ENCODE results near the gene SEMA5B.

Gene SEMA5B

DNA sequence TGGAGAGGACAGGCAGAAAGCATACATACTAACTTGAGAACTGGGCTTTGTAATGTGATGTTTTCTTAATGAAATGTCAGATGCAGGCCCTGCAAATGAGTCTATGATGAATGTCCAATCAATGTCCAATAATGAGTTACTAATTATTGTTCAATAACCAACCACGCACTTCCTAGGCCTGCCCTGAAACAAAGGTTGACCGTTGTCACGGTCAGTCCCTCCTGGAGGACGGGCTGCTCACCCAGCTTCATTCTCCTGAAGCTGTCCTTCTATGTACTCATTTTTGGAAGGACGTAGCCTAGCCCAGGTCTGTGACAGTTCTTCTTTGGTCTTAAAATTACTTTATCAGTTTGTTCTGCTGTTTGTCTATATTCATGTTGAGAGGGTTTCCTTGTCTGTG is 30.9 kb upstream of the SEMA5B start:
- DNase-seq (ENCODE audit: low spot score), result no peak

DNA sequence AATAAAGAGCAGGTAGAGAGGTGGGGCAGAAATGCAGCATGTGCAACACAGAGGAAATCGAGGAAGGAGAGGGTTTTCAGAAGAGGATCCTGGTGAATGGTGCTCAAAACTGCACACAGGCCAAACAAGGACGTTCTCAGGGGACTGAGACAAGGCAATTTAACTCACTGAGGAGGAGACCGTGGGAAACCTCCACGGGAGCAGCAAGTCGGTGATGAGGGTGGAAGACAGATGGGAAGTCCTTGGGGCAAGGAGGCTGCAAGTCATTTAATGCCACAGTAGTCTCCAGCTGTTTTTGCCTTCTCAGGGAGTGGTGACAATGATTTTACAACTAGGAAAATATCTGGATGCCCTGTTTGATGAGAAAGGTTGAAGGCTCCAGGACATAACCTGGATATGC is 27.8 kb upstream of the SEMA5B start:
- DNase-seq (ENCODE audit: low spot score), result no peak

DNA sequence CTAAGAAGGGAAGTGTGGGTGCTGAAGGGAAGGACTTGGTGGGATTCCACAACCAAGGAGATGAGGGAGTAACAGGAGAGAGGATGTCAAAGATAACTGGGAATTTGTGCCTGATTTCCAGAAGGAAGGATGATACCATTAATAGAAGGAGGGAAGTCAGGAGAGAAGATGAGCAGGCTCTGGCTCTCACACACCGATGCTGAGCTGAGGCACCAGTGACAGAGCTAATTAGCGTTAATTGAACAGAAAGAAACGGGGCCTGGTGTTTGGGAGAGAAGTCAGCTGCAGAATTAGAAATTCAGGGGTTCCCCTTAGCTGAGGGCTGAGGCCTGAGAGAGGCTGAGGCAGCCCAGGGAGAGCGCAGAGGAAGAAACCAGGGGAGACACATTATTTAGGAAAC is 27.4 kb upstream of the SEMA5B start:
- DNase-seq (ENCODE audit: low spot score), result no peak

DNA sequence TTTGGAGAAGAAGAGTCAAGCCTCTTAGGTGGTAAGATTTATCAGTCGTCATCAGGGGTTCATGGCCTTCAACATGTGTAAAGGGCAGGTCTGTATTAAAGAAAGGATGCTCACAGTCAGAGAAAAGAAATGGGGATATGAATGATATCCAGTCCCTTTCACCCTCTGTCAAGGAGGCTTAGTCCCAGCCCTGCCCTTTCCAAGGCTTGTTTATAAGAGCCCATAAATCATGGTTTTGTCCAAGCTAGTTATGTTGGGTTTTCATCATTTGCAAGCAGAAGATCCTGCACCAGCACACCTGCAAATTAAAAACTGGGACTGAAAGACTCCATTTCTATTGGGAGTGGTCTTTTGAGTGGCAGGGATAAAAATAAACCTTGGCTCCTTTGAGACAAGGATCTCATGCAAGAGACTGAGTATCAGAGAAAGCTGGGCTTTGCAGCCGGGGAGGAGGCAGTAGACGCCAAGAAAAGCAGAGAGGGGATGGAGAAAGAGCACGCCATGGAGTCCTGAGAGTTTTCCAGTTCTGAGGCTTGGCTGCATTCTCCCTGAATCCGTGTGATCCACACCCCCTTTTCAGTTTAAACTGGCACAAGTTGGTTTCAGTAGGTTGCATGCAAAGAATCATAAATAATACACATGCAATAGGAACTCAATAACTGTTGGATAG is 26.7 kb upstream of the SEMA5B start:
- no peak for DNase-seq (ENCODE audit: low spot score)

DNA sequence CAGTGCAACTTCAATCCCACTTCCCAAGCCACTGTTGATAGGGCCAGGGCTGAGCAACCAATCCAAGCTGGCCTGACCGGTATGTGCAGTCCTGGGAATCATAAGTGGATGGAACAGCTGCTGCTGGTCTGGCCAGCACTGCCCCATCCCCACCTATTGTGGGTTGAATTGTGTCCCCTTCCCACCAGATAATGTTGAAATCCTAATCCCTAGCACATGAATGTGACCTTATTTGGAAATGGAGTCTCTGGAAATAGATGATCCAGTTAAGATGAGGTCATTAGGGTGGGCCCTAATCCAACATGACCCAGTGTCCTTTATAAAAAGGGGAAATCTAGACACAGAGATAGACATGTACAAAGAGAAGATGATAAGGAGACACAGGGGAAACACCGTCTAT is 25.5 kb upstream of the SEMA5B start:
- DNase-seq (ENCODE audit: low spot score), result no peak

DNA sequence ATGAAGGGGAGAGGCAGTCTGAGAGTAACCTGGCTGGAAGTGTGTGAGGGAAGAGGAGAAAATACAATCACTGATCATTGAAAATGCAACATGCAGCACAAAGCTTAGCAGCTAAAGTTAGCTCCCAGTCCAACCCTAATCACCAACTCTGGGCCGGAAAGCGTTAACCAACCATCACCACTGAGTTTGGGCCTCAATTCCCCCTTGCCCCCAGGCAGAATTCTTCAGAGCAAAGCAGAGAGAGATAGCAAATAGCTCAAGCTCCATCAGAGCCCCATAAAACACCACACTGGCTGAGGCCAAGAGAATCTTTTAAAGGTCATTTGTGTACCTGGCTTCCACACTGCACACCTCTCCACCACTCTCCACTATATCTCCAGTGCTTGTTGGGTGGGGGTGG is 23.1 kb upstream of the SEMA5B start:
- no peak for DNase-seq (ENCODE audit: low spot score)

DNA sequence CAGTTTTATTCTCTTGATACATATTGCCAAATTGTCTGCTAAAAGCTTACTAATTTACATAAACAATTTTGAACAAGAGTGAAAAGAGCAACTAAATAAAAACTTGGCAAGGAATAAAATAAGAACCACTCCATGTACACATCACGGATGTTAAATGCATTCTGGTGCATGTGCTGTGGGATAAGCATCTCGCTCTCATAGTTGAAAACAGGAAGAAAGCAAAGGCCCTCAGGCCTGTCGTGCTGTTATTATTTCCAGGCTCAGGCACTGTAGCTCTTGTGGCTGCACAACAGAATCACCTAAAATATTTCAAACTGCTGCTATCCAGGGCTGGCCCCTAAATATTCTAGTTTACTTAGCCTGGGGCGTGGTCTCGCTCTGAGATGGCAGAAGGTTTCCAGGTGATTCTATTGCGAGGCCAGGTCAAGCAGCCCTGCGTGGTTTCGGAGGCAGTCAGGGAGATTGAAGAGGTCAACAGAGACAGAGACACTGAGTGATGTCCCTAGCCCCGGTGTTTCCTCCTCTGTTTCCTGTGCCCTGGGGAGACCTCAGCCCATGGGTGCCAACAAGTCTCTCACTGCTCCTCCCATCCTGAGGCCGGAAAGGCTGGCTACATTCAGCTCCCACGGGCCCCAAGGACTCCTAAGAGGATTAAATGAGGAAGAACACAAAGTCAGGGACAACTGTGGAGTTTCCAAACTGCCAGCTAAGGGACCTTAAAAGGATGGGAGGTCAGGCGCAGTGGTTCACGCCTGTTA is 21.1 kb upstream of the SEMA5B start:
- no peak for DNase-seq (ENCODE audit: low spot score)

DNA sequence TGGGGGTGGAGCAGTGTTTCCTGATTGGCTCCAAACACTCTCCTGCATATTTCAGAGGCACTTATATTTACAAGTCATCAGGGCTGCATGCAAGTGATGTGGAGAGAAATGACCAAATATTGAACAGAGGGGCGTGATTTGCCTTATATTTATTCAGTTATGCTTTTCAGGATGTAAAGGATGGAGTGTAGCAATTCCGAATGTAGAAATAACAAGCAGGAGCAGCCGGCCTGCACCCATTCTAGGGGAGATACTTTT is 19.4 kb upstream of the SEMA5B start:
- no peak for DNase-seq (ENCODE audit: low spot score)

DNA sequence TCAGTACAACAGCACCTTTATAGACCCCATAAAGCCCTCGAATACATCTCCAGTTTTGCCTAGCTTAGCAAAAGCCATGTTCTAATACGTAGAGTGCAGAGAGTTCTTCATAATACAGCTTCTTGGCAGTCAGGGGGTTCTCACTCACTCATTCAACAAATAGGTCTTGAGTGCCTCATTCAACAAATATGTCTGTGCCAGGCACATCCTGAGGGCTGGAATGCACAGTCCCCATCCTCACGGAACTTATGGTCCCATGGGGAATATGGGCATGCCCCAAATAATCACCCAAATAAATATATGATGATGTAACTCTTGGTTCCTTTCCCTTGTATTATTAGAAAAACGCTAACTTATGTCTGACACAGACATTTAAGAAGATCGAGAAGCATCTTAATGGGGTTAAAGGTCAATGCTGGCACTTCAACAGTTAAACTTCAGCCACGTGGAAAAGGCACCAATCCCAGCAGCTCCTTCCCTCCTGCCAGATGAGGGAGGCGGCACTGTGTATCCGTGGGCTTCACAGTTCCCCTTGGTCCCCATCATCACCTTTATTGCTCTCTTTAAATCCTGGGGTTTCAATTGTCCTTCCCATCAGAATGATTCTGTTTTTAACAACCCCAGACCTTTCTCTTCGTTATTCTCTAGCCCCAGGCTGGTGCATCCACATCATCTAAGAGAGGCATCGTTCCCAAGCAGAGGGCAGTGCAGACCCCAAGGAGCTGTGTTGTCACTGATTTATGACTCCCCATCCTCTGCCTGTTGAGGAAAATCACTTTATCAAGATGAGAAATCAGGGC is 18.9 kb upstream of the SEMA5B start:
- no peak for DNase-seq (ENCODE audit: low spot score)

DNA sequence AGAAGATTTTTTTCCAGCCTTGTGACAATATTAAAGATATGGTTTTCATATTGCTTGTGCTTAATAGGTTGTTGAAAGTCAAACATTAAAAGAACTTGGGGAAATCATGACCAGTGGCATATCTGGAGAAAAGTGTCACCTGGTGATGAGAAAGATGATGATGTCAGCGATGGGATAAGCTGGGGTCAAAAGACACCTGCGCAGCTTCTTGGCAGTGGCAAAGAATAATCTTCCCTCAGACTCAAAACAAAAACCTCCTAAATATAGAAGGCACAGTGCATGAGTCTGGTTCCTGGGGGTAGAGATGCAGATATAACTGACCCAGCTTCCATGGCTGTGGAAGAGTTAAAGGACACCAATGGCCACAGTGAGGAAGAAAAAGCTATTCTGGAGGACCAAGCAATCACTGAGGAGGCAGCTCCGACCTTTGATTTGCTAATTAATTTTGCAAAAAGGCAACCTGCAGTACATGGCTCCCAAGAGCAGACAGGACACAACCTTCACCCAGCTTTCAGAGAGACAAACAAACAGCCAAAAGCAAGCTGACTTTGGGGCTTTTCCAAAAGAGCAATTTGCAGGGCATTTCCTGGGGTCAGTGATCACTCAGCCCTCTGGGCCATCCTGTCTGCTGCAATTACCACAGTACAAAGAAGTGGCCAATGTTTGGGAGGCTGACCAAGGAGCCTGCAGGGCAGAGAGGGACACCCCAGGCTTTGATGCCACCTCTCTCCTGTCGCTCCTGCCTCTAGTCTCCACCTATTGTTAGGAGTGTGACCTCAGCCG is 17.6 kb upstream of the SEMA5B start:
- no peak for DNase-seq (ENCODE audit: low spot score)

DNA sequence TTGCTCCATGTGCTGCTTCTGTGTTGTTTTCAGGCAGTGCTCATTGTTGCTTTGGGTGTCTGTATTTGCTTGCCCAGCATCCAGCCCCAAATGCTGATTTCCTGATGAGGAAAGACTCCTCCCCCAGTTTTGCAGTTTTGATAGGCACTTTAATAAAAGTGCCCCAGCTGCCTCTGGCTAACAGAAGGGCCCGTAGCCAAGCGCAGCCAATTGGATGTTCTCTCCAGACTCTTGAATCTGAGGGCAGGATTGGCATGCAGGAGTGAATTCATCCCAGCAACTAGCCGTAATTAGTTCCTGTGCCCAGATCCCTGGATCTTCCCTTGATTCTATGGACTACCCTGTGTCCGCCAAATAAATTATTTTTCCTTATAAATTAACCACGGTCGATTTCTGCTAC is 14.8 kb upstream of the SEMA5B start:
- no peak for DNase-seq (ENCODE audit: low spot score)

DNA sequence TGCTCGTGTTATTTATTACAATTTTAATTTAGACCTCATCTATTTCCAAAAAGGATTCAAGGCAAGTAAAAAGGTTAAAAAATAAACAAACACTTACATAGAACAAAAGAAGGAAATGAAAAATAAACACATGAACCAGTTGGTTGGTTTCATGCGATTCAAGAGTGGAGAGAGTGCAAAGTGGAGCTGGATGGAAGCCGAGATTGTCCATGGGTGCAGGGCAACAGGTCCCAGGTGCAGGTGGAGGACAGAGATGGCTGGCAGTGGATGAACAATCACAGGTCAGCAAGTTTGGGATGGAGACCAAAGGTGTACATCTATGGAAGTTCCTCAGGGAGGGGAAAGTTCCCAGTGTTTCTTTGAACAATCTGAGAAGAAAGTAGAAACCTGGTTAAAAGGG is 11.6 kb upstream of the SEMA5B start:
- DNase-seq (ENCODE audit: low spot score), result no peak

DNA sequence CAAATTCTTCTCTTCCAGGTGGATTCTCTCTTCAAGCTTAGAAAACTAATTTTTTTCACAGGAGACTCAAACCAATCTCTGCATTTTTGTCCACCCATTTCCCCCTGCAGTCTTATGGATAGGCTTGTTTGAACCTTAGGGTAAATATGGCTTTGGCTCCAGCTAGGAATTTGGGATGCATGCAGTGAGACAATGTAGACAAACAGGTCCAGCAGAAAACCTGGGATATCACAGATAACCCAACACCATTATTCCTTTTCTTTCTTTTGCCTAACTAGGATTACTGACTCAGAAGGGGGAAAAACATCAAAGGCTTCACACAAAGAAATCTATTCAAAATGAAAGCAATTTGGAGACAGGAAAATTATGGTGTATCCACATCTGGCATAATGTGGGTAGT is 11.2 kb upstream of the SEMA5B start:
- no peak for DNase-seq (ENCODE audit: low spot score)

DNA sequence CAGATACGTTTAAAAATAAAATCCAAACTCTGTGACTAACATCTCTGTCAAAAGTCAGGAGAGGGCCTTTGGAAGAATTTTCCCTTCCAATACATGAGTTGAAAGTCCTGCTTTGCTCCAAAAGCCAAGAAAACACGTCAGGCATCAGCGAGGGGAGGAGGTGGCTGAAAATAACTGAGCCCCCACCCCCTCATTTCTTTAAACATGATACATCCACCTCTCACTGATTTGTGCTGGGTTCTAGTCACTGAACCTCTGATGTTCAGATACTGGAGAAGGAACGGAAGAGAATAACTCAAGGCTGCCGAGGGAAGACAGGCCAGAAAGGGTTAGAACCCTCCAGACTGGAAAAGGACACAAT is 9.4 kb upstream of the SEMA5B start:
- DNase-seq (ENCODE audit: low spot score), result no peak

DNA sequence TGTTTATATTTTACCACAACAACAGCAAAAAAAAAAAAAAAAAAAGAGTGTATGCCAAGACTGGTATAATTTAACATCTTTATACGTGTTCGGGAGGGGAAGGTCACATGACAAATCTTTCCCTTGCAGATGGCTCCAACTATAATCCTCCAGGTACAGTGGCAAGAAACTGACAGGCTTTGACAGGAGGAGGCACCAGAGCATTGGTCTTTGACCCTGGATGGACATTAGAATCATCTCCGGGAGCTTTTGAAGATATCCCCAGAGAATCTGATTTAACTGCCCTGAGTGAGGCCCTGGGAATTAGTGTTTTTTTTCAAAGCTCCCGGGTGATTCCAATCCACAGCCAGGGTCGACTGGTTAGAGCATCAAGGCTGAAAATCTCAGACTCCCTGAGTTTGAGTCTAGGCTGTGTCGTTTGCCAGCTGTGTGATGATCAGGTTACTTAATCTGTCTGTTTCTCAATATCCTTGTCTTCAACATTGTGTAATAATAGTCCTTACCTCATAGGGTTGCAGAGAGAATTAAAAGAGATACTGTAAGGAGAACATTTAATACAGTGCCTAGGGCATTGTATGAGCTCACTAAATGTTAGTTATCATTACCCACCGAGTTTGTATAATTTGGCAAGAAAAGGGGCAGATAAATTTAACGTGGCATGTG is 8.9 kb upstream of the SEMA5B start:
- no peak for DNase-seq (ENCODE audit: low spot score)

DNA sequence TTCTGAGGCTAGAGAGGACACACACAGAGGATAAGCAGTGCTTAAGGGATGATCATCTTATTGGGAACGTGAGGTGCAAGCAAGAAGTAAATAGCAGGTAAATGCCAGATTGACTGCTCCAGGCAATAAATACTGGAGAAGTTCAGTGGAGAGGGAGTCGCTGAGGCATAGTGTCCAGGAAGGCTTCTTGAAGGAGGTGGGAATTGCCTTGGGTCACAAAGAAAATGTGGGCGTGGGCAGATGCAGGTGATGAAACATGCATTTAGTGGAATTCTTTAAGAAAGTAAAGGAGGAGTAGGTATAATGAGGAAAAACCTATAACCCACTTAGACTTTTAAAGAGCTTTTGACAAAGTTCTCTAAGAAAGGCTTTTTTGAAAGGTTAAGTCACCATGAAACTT is 7.4 kb upstream of the SEMA5B start:
- DNase-seq (ENCODE audit: low spot score), result no peak

DNA sequence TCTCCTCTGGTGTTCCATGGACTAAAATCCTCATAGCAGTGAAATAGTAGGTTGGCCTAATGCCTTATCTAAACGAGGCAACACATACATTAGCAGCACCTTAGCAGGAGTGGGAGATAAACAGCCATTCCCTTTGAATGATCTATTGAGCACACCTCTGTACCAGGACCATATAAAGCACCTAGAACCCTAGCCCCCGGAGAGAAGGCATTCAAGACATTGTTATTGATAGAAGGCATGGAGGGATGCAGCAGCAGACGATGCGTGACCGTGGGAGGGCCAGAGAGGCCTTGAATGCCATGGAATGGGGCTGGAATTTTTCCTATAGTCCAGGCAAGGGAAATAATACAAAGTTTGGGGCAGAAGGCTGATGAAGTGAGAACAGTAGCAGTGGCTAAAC is 6.6 kb upstream of the SEMA5B start:
- no peak for DNase-seq (ENCODE audit: low spot score)

DNA sequence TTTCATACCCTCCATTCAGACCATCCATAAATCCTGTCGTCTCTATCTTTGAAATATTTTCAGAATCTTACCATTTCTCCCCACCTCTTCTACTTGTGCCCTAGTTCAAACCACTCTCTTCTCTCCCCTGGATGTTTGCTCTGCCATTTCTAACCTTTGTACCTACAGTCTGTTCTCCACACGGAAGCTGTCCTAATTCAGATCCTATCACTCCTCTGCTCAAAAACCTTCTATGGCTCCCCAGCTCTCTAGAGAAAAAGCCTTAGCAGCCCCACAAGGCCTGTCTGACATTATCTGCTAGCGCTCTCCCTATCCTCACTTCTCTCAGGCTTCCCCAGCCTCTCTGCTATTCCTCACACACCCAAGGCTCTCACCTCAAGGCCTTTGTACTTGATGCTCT is 4.5 kb upstream of the SEMA5B start:
- no peak for DNase-seq (ENCODE audit: low spot score)

DNA sequence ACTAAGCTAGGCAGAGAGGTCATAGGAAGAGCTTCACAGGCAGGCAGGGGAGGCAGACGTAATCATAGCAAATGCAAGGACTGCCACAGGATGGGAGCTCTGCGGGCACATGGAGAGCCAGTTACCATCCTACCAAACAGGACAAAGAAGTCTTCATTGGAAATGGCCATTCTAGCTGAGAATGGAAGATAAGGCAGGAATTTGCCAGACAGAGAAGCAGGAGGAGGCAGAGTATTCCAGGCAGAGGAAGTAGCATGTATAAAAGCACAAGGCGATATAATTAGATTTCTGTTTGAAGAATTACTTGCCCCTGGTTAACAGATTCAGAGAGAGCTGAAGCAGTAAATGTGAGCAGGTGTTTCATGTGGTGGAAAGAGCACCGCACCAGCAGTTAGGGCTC is 3.5 kb upstream of the SEMA5B start:
- no peak for DNase-seq (ENCODE audit: low spot score)

DNA sequence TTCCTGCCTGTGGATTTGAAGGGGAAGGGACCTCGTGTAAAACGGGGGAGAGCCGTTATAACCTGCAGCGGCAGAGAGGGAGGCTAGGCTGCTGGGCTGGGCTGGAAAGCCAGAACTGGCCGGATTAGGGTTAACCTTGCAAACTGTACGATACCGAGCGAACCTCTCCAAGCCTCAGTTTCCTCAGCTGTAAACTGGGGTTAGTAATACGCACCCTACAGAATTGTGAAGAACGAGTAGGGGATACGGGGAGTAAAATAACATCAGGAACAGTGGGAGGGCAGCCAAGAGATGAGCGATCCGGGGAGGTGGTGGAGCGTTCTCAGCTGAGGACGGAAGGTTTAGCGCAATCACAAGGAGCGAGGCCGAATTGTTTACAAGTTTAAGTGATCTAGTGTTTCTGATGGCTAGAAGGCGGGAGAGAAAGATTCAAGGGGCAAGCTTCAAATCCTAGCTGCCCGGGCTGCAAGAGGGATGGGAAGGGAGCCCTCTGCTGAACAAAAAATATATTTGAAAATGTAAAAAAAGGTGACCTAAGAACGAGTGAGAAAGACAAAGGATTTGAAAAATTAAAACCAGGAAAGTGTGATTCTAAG is 768 bp upstream of the SEMA5B start:
- peak; percentile 78 for DNase-seq (ENCODE audit: low spot score)

DNA sequence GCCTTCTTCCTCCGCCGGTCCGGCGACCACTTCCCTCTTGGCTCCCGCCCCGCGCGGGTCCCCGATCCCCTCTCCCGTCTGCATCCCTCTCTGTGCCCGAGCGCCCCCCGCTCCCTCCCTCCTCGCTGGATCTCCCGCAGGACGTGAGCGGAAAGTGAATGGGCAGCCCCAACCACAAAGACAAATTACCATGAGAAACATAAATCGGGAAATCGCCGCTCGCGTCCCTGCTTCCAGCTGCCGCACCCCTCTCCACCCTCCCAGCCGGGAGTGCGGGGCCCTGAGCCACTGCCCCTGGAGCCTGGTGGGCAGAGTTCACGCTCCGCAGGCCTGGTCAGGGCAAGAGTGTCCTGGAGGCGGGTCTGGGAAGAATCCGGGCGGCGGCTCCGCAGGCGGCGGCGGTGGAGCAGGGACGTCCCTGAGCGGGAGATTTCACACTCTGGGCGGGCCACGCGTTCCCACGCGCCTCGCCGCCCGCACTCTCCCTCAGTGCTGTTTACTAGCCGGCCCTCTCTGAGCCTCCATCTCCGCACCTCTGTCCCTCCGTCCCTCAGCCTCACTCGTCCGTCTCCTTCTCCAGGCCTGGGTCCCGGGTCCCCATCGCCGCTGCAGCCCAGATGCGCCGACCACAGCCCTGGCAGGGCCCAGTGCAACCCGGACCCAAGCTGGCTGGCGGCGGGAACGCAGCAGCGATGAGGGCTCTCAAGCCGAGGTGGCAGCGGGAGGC is 835 bp downstream of the SEMA5B start:
- no peak for DNase-seq (ENCODE audit: low spot score)

Data from SW480 (cell line).